Vagina (tissue), 2 donors: ENCODE results near the gene CHST1.

Experiments used
- CTCF ChIP-seq, 3 experiments: fragments of 450-650 bp in 2 of 3; fragments of 200-600 bp in 1 of 3; sonication (generic) in 1 of 3; IDR thresholded peaks; one replicate each; pipeline ENCODE4 v1.5.1; 2017 to 2019; ENCODE audit warnings: antibody characterized with exemption in 3 of 3, mild to moderate bottlenecking in 2 of 3, moderate library complexity in 2 of 3
- POLR2A ChIP-seq, 2 donors: fragments of 450-650 bp; IDR thresholded peaks; one replicate each; pipeline ENCODE4 v1.6.1; 2017; ENCODE audit warnings: antibody characterized with exemption in 2 of 2, mild to moderate bottlenecking in 2 of 2, moderate library complexity in 2 of 2

- TF ChIP-seq CTCF (IDR thresholded peaks at IDR 0.05) (no peak), POLR2A (IDR thresholded peaks at IDR 0.05) (no peak)
Observed at GRCh38 chr11:45669146-45669545, 3.7 kb upstream of the CHST1 start.
